ENCODE measurements around the gene PKMYT1. TPM values are rescaled to one million over a fixed set of nuclear protein-coding genes. Genes with fewer than 3 reads are reported as not detected.

Gene PKMYT1
- total and polyA plus RNA-seq, 2 experiments from 2014 or later = 28.1 to 30.6 TPM

GRCh38 chr16:2969545-2970521, 10.4 kb downstream of the PKMYT1 start:
- DNase-seq (ENCODE audit: low read depth in 1 of 2, low spot score in 1 of 2) = peak; percentile 32 to 65
- H3K27me3 ChIP-seq = peaks cover 20% of the 10 kb centered on the region
- no peaks in the 10 kb centered on the region for H3K4me1 ChIP-seq (ENCODE audit: low read depth)
- H3K4me3 ChIP-seq = peak overlapping the region; percentile 49
- peak; percentile 40 for TF ChIP-seq CTCF (IDR thresholded peaks at IDR 0.05; ENCODE audit: low read depth, low read length)
- H3K9me3 ChIP-seq (ENCODE audit: low read depth) = no peaks in the 10 kb centered on the region
- no peaks in the 10 kb centered on the region for H3K36me3 ChIP-seq
- H3K27ac ChIP-seq = no peak overlapping the region

GRCh38 chr16:2968738-2969544, 11.3 kb downstream of the PKMYT1 start, which contains the start of gene PAQR4:
Gene PAQR4, plus strand, starts transcription at chr16:2969348. Its CDS starts 327 bp downstream, at chr16:2969675.
- Histone ChIP-seq H3K27me3 (peaks cover 28% of the 10 kb centered on the region), H3K27ac (no peak within 1 kb of the TSS), H3K9me3 (ENCODE audit: low read depth) (no peaks in the 10 kb centered on the region), H3K4me3 (peak within 1 kb of the TSS; percentile 49), H3K4me1 (ENCODE audit: low read depth) (peaks cover under 1% of the 10 kb centered on the region), H3K36me3 (no peaks in the 10 kb centered on the region)
- peak; percentile 91 to 93 for DNase-seq (ENCODE audit: low read depth in 1 of 2, low spot score in 1 of 2)
- no peak for TF ChIP-seq CTCF (IDR thresholded peaks at IDR 0.05; ENCODE audit: low read depth, low read length)

- Histone ChIP-seq H3K4me1 (ENCODE audit: low read depth) (peaks cover 3% of the 10 kb centered on the region), H3K27me3 (peaks cover 34% of the 10 kb centered on the region), H3K4me3 (peak overlapping the region; percentile 49), H3K27ac (no peak overlapping the region), H3K36me3 (no peaks in the 10 kb centered on the region), H3K9me3 (ENCODE audit: low read depth) (no peaks in the 10 kb centered on the region)
- TF ChIP-seq CTCF (IDR thresholded peaks at IDR 0.05; ENCODE audit: low read depth, low read length) = no peak
- no peak for DNase-seq (ENCODE audit: low read depth in 1 of 2, low spot score in 1 of 2)
These were observed 11.9 kb downstream of the PKMYT1 start for GRCh38 chr16:2968368-2968737.

- H3K27ac ChIP-seq = no peak overlapping the region
- H3K36me3 ChIP-seq = no peaks in the 10 kb centered on the region
- no peak for DNase-seq (ENCODE audit: low read depth in 1 of 2, low spot score in 1 of 2)
- TF ChIP-seq CTCF (IDR thresholded peaks at IDR 0.05; ENCODE audit: low read depth, low read length) = no peak
- peaks cover 40% of the 10 kb centered on the region for H3K27me3 ChIP-seq
- H3K9me3 ChIP-seq (ENCODE audit: low read depth) = no peaks in the 10 kb centered on the region
- H3K4me3 ChIP-seq = no peak overlapping the region
- peaks cover 3% of the 10 kb centered on the region for H3K4me1 ChIP-seq (ENCODE audit: low read depth)
These were observed 12.5 kb downstream of the PKMYT1 start for GRCh38 chr16:2967721-2968161.

GRCh38 chr16:2967211-2967631, 13.0 kb downstream of the PKMYT1 start:
- Histone ChIP-seq H3K27me3 (peaks cover 45% of the 10 kb centered on the region), H3K4me1 (ENCODE audit: low read depth) (peaks cover 3% of the 10 kb centered on the region), H3K9me3 (ENCODE audit: low read depth) (no peaks in the 10 kb centered on the region), H3K36me3 (no peaks in the 10 kb centered on the region), H3K27ac (no peak overlapping the region), H3K4me3 (no peak overlapping the region)
- no peak for DNase-seq (ENCODE audit: low read depth in 1 of 2, low spot score in 1 of 2)
- TF ChIP-seq CTCF (IDR thresholded peaks at IDR 0.05; ENCODE audit: low read depth, low read length) = no peak
